GM19467 (cell line): ENCODE measurements around the gene FOXO3.
A peak's percentile ranks its signal among the peaks of the same experiment; 100 is the strongest.

Experiments
- ATAC-seq: cut with Tn5 transposase; IDR thresholded peaks from one replicate; pipeline ENCODE4 v1.9.1; 2021; ENCODE audit warnings: mild to moderate bottlenecking, moderate library complexity; ENCODE audit not compliant: unreplicated experiment

Gene FOXO3

GRCh38 chr6:108594151-108594550 lies 33.4 kb downstream of the FOXO3 start:
- ATAC-seq = no peak

DNA sequence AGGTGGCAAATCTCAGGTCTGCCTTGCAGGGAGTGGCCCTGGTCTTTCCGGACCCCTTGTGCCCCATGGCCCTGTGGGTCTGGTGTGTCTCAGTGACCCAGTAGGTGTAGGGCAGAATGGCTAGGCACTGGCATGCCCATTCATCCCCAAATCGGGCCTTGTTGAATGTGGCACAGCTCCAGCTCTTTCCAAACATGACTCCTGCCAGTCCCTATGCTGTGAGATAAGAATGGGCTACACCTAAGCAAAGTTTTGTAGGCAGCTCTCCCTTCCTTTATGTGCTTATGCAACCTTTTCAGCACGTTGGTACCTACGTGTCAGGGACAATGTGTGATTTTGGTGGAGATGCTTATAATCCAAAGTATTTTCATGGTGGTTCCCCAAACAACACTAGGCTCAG lies 33.9 kb downstream of the FOXO3 start:
- no peak for ATAC-seq

- ATAC-seq = no peak
Measured at GRCh38 chr6:108596956-108597355, 36.2 kb downstream of the FOXO3 start.

GRCh38 chr6:108597572-108598304 lies 37.0 kb downstream of the FOXO3 start:
- ATAC-seq = no peak

DNA sequence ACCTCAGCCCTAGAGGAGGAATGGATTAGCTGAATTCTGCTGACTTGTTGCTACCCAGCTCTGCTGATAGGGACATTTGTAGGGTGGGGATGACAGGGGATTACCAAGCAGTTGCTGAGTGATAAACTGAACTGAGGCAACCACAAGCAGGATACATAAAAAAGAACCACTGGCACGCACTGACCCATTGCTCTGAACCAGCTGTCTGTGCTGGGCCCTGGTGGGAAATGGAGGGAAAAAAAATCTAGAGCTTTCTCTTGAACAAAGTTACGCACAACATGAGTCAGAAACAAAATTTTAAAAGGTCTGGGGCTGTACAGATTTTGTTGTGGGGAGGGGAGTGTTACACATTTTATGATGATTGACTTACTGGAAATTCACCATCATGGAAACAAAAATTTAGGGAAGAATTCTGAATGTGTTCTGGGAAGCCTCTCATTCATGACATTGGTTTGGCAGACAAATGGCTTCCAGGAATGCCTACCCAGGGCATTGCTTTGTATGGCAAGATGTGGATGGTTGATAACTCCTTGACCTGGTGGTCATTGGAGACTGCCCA lies 37.7 kb downstream of the FOXO3 start:
- ATAC-seq = peak; percentile 79

DNA sequence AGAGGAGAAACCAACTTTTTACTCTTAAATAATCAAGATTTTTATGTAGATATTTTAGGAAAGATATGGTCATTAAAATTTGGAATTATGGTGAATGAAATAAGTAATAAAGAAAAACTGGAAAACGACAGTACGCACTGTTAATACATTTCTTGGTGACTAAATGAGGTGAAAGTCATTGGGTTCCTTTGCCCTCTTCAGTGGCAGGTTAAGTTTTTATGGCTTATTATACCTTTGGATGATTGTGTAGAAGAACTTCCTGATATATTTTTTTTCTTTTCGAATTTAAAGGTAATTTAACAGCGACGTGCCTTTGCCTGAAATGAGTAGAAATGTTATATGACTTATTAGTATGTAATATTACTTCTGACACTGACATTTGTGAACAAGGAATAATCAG lies 43.4 kb downstream of the FOXO3 start:
- no peak for ATAC-seq

- ATAC-seq = no peak
Measured at GRCh38 chr6:108606250-108606690, 45.6 kb downstream of the FOXO3 start.

- ATAC-seq = no peak
Measured at GRCh38 chr6:108608453-108609275, 47.9 kb downstream of the FOXO3 start.

DNA sequence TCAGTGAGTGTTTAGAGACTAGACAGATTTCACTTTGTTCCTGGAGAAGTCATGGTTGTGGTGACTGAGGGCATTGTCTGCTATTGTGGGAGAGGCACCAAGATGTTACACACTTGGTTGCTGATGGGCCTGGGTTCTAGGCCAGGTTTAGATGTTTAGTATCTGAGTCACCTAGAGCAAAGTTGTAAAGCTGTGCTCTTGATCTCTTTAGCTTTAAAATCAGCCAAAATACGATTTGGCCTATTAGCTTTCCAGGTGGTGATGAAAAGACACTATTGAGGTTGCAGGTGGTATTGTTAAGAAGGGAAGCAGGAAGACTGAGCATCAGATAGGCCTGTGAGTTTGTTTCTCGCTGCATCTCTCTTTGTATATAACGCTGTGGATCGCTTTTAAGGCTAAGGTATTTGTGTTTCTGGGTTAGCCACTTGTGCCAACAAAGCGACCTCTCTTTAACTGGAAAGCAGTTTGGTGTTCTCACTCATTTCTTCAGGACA lies 48.6 kb downstream of the FOXO3 start:
- ATAC-seq = no peak

DNA sequence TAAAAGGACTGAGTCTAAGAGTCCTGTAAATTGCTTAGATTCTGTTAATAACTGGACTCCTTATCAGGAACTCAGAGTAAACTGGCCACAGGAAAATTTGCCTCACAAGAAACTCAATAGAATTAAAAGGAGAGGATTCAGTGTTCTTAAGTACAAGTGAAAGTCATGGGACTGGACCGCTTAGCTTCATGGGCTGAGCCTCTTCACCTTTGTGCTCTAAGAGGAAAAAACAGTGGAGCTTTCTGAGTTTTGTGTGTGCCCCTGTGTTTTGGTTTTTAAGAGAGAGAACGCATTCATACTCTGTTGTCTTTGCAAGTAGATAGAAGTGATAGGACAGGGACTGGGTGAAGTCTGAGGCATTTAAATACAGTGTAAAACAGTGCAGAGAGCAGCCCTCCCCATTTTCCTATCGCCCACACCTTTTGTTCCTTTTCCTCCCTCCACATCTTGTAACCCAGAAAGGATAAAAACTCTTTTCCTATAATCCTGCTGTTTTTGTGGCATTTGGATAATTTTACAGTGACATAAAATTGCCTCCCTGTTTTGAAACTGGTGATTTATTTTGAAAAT lies 49.6 kb downstream of the FOXO3 start:
- ATAC-seq = no peak

GRCh38 chr6:108610957-108611586 lies 50.4 kb downstream of the FOXO3 start:
- ATAC-seq = no peak

DNA sequence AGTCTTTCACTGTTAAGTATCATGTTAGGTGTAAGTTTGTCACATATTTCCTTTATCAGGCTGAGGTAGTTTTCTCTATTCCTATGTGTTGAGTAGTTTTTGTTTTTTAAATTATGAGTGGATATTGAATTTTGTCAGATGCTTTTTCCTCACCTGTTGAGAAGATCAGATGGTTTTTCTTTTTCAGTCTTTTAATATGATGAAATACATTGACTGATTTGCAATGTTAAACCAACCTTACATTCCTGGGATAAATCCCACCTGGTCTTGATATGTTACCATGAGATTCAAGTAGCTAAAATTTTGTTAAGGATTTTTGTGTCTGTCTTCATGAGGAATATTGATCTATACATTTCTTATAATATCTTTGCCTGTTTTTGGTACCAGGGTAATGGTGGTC lies 52.1 kb downstream of the FOXO3 start:
- ATAC-seq = no peak

DNA sequence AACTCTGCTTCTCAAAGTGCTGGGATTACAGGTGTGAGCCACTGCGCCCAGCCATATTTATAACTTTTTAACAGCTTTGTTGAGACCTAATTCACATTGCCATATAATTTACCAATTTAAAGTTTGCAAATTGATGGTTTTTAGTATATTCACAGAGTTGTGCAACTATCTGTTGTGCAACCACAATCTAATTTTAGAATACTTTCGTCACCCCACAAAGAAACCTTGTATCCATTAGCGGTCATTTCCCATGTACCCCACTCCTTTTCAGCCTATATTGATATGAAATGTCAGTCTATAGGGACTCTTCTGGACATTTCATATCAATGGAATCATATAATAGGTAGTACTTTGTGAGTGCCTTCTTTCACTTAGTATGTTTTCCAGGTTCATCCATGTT lies 55.8 kb downstream of the FOXO3 start:
- no peak for ATAC-seq

DNA sequence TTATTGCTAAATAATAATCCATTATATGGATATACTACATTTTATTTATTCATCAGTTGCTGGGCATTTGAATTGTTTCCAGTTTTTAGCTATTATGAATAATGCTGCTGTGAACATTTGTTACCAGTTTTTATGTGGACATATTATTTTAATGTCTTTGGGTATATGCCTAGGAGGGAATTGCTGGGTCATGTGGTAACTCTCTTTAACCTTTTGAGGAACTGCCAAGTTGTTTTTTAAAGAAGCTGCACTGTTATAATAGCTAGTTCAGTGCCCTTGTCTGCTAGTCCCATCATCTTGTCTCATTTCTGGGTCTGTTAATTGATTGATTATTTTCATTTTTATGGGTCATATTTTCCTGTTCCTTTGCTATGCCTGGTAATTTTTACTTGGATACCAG lies 56.3 kb downstream of the FOXO3 start:
- no peak for ATAC-seq

DNA sequence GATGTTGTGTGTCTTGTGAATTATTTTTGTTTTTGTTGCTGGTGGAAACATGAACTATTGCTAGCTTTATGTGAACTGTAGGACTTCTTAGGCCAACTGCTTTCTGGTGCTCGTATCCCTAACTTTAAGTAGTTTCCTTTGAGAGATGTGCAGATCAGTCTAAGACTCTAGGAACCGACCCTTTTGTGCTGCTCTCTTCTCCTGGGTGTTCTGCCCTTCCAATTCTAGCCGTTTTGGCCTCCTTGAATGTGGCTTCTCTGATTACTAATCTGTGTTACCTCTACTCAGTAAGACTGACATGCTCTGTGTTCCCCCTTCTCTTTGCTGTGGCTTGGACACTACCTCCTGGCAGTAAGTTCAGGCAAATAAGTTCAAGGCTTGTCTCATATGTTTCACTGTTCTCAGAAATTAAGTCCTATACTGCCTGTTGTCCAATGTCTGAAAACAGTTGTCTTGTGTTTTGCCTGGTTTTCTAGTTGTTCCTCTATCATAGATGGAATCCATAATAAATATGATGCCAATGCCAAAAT lies 58.0 kb downstream of the FOXO3 start:
- ATAC-seq = no peak

DNA sequence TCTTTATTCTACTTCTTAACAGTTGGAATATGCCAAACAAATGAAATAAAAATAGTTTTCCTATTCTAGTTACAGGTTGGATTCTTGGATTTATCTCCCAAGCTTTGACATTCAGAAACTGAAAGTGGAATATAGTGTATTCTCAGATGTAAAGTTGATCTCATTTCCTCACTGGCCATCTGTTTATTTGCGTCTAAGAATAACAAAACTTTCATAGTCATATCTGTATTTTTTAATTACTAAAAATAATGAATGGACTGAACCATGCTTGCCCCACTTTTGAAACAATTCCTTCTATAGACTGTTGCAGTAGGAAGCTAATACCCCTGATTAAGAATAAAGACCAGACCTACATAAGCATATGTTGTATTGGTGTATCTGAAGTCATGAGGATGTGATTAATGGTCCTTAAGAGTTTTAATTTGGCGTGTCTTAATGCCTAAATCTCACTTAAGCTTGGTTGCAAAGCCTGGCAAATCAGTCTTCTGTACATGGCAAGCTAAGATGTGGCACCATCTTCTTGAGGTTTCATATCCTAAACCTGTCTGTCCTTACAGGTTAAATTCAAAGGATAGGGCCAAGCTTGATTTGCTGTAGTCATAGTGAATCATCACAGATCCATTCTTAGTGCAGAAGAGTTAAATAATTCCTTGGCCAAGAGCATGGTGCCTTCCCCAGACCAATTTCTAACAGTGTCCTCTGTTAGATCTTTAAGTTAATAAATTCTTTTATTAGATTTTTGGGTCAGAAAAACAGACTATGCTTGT lies 58.9 kb downstream of the FOXO3 start:
- ATAC-seq = no peak

GRCh38 chr6:108621117-108621516 lies 60.4 kb downstream of the FOXO3 start:
- no peak for ATAC-seq

- ATAC-seq = no peak
Measured at GRCh38 chr6:108622641-108623298, 62.1 kb downstream of the FOXO3 start.

- ATAC-seq = no peak
Measured at GRCh38 chr6:108623995-108624394, 63.3 kb downstream of the FOXO3 start.
